Upper lobe of right lung (tissue), 1 donor: ENCODE data around the gene DENND2A. TPM values are rescaled to one million over a fixed set of nuclear protein-coding genes. Genes with fewer than 3 reads are reported as not detected.

Source experiments
- ATAC-seq: fragments of 200-7000 bp; cut with Tn5 transposase; one replicate; pipeline ENCODE4 v1.9.1; 2020; ENCODE audit warnings: mild to moderate bottlenecking, moderate library complexity
- DNase-seq: peaks from one replicate; pipeline ENCODE4 v3.0.0-alpha.2; 2020
- H3K27ac ChIP-seq: fragments of 200-600 bp; one replicate; pipeline ENCODE4 v1.8.0; 2022
- H3K27me3 ChIP-seq: fragments of 200-600 bp; one replicate; pipeline ENCODE4 v1.8.0; 2022; ENCODE audit warnings: mild to moderate bottlenecking
- H3K36me3 ChIP-seq: fragments of 200-600 bp; one replicate; pipeline ENCODE4 v1.8.0; 2022
- H3K4me1 ChIP-seq: fragments of 200-600 bp; one replicate; pipeline ENCODE4 v1.8.0; 2022
- H3K4me3 ChIP-seq: fragments of 200-600 bp; one replicate; pipeline ENCODE4 v1.8.0; 2022; ENCODE audit warnings: mild to moderate bottlenecking
- H3K9me3 ChIP-seq: fragments of 200-600 bp; one replicate; pipeline ENCODE4 v1.8.0; 2022
- CTCF ChIP-seq: fragments of 200-600 bp; IDR thresholded peaks from one replicate; pipeline ENCODE4 v1.8.0; 2022; ENCODE audit warnings: antibody characterized with exemption
- intact Hi-C: fragments of 100-400 bp; cut with DNase I; formaldehyde crosslinking; loops from one replicate; pipeline ENCODE4 v1.11.0; 2022
- total RNA-seq: library from RNA; stranded (reverse); fragmentation: NEBNext Ultra II Directional; extraction: Animal tissue kit (Norgen Biotek cat#: 25700); gene quantifications from one replicate; pipeline ENCODE4 v1.2.1, GENCODE V29; 2021
- donor health status: DM: no; HTN: yes; CAD: no; lungs with severe emphysema.

DENND2A gene
- total RNA-seq, 1 donor from 2014 or later = 26.2 TPM

GRCh38 chr7:140605337-140605736, 35.3 kb downstream of the DENND2A start:
- no peak overlapping the region for H3K4me3 ChIP-seq
- H3K36me3 ChIP-seq = no peaks in the 10 kb centered on the region
- H3K9me3 ChIP-seq = no peaks in the 10 kb centered on the region
- no peak overlapping the region for H3K27ac ChIP-seq
- TF ChIP-seq CTCF = no peak
- ATAC-seq (no peak), DNase-seq (peak; percentile 0)
- peaks cover 8% of the 10 kb centered on the region for H3K4me1 ChIP-seq
- intact Hi-C loops = no loop called here
- no peaks in the 10 kb centered on the region for H3K27me3 ChIP-seq

DNA sequence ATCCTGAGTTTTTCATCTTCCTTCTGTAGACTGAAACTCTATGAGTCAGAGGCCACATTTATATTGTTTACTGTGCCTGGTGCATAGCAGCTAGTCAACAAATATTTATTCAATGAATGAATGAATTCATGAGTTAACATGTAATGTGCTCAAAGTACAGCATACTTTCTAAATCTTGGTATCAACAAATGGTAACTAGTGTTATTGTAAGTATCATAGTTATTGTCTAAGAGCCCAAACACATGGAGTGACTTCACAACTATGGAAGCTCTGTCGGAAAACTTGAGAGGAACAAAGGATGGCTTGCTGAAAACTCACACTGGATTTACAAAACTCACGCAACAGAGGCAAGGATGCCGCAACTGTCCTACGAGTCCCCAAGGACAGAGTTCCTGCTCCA, 35.9 kb downstream of the DENND2A start:
- H3K27me3 ChIP-seq = no peaks in the 10 kb centered on the region
- intact Hi-C loops = no loop called here
- no peaks in the 10 kb centered on the region for H3K36me3 ChIP-seq
- peaks cover 8% of the 10 kb centered on the region for H3K4me1 ChIP-seq
- H3K4me3 ChIP-seq = no peak overlapping the region
- no peak overlapping the region for H3K27ac ChIP-seq
- DNase-seq (peak; percentile 21), ATAC-seq (no peak)
- no peak for TF ChIP-seq CTCF
- no peaks in the 10 kb centered on the region for H3K9me3 ChIP-seq

DNA sequence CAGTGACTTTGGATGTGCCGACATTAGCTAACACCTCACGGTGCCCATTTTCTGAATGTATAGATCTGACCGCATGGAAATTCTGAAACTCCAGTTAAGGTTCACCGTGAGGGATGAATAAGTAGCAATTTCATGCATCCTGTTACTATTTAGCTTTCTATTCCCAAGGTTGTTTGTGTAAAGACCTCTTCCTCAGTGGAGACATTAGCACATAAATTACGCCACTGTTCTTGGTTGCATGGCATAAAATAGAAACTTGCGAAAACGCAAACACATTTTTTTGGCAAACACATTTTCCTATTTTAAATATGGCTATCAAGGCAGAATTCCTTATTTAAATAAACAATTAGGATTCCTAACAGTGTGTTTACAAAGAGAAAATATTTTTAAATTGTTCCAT, 36.5 kb downstream of the DENND2A start:
- no peaks in the 10 kb centered on the region for H3K27me3 ChIP-seq
- no peaks in the 10 kb centered on the region for H3K9me3 ChIP-seq
- DNase-seq (no peak), ATAC-seq (no peak)
- intact Hi-C loops = no loop called here
- no peak overlapping the region for H3K27ac ChIP-seq
- H3K36me3 ChIP-seq = no peaks in the 10 kb centered on the region
- no peak overlapping the region for H3K4me3 ChIP-seq
- TF ChIP-seq CTCF = no peak
- peaks cover 8% of the 10 kb centered on the region for H3K4me1 ChIP-seq

- no peaks in the 10 kb centered on the region for H3K36me3 ChIP-seq
- no peaks in the 10 kb centered on the region for H3K27me3 ChIP-seq
- H3K27ac ChIP-seq = no peak overlapping the region
- intact Hi-C loops = no loop called here
- no peaks in the 10 kb centered on the region for H3K4me1 ChIP-seq
- H3K9me3 ChIP-seq = no peaks in the 10 kb centered on the region
- ATAC-seq (no peak), DNase-seq (peak; percentile 51)
- no peak overlapping the region for H3K4me3 ChIP-seq
- TF ChIP-seq CTCF = no peak
These were observed 38.9 kb downstream of the DENND2A start for GRCh38 chr7:140601566-140602174.

- Histone ChIP-seq H3K4me1 (no peaks in the 10 kb centered on the region), H3K27me3 (no peaks in the 10 kb centered on the region), H3K36me3 (no peaks in the 10 kb centered on the region), H3K27ac (no peak overlapping the region), H3K9me3 (no peaks in the 10 kb centered on the region), H3K4me3 (no peak overlapping the region)
- intact Hi-C loops = no loop called here
- no peak for TF ChIP-seq CTCF
- ATAC-seq (no peak), DNase-seq (no peak)
These were observed 40.3 kb downstream of the DENND2A start for GRCh38 chr7:140600341-140600740.

- H3K9me3 ChIP-seq = no peaks in the 10 kb centered on the region
- no peak for TF ChIP-seq CTCF
- intact Hi-C loops = no loop called here
- H3K27me3 ChIP-seq = no peaks in the 10 kb centered on the region
- peak; percentile 6 for DNase-seq
- no peak overlapping the region for H3K27ac ChIP-seq
- no peak for ATAC-seq
- no peak overlapping the region for H3K4me3 ChIP-seq
- no peaks in the 10 kb centered on the region for H3K36me3 ChIP-seq
- no peaks in the 10 kb centered on the region for H3K4me1 ChIP-seq
These were observed 43.1 kb downstream of the DENND2A start for GRCh38 chr7:140597428-140597949.
